Measurements from ENCODE around the gene TLX1.

DNA sequence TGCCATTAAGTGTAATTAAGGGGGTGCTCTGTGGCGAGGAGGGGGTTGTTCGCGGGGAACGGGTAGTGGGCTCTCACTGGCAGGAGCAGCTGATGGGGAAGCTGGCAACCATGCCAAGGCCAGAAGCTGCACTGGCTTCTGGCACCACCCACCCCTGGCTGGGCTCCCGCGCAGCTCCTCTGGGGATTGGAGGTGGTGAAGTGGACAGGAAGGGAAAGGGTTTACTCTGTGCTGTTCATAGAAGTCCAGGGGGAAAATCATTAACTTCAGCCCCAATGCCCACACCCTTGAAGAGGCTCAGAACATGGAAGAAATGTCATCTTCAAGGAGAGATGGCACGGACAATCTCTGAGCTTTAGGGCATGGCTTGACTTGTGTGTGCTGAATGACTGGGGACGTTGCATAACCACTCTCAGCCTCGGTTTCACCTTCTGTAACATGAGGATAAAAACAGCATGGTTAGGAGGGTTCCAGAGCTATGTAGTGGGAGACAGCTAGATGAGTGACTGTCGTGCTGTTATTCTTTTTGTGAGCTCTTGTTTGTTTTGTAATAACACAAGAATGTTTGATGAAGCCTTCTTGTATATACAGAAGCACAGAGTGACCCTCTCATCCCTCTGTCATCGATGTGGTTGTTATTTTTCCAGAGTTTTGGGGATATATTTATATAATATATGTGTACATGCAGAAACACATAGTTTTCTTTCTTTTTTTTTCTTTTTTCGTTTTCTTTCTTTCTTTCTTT lies 39.4 kb upstream of the TLX1 start:
- TF ChIP-seq, protein P1, sequence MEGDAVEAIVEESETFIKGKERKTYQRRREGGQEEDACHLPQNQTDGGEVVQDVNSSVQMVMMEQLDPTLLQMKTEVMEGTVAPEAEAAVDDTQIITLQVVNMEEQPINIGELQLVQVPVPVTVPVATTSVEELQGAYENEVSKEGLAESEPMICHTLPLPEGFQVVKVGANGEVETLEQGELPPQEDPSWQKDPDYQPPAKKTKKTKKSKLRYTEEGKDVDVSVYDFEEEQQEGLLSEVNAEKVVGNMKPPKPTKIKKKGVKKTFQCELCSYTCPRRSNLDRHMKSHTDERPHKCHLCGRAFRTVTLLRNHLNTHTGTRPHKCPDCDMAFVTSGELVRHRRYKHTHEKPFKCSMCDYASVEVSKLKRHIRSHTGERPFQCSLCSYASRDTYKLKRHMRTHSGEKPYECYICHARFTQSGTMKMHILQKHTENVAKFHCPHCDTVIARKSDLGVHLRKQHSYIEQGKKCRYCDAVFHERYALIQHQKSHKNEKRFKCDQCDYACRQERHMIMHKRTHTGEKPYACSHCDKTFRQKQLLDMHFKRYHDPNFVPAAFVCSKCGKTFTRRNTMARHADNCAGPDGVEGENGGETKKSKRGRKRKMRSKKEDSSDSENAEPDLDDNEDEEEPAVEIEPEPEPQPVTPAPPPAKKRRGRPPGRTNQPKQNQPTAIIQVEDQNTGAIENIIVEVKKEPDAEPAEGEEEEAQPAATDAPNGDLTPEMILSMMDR (IDR thresholded peaks at IDR 0.05 in 4 of 5, conservative IDR thresholded peaks at IDR 0.05 in 1 of 5): no peak
- no peak for TF ChIP-seq POLR2A (IDR thresholded peaks at IDR 0.05)
